ENCODE measurements around the gene MAD1L1. TPM values are rescaled to one million over a fixed set of nuclear protein-coding genes. Genes with fewer than 3 reads are reported as not detected.

MAD1L1 gene
- total and polyA plus RNA-seq, 2 of the 8 experiments (the other 6 are each of a cell fraction or from before 2014, with no cell fraction given) = 40.4 to 44.6 TPM

- TF ChIP-seq TEAD4 (IDR thresholded peaks at IDR 0.05; ENCODE audit: low read depth, low read length) (no peak), RNF2 (IDR thresholded peaks at IDR 0.05; ENCODE audit: borderline replicate concordance, low read depth, low read length, missing control alignments, poor library complexity, severe bottlenecking) (no peak), GABPA (IDR thresholded peaks at IDR 0.05; ENCODE audit: borderline replicate concordance, insufficient read depth, low read length) (no peak), YY1 (IDR thresholded peaks at IDR 0.05; ENCODE audit: low read depth, low read length) (no peak)
Measured at GRCh38 chr7:1887251-1887650, 345.5 kb downstream of the MAD1L1 start (continued).
